SKM-1 (cell line): ENCODE results near the gene WDR33.

Experiments used
- DNase-seq: peaks from one replicate; lab custom pipeline; 2025; ENCODE audit not compliant: unreplicated experiment; lab: John Stamatoyannopoulos, UW

Gene WDR33

DNA sequence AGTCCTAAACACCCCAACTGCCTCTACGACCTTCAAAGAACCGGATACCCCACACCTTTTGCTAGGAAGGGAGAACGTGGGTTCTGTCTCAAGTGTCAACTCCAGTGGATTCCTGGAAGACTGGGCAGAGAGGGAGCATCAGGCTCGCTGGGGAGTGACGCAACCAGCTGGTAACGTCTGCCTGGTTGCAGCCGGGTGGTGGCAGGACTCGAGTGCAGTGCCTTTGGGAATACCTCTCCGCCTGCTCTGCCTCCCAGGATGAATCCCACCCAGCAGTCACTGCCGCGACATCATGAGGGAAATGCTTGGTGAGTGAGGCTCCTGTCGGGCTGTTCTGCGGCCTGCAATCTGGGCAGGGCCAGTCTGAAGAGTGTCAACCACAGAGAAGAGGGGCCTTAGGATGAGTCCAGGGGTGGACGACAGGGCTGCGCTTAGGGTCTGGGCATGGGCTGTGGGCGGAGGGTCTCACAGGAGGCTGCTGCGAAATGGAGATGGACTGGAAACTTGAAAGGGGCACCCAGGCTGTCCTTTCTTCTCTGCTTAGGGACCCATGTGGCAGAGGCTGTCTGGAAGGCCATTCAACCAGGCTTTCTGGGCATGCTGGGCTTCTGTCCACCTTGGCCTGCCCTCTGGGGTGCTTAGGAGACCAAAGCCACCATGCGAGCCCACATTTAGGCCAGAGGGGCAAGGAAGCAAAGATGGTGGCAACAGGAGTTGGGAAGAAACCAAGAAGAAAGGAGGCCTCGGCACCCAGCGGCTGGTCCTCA, 152.1 kb downstream of the WDR33 start:
- DNase-seq = no peak

DNA sequence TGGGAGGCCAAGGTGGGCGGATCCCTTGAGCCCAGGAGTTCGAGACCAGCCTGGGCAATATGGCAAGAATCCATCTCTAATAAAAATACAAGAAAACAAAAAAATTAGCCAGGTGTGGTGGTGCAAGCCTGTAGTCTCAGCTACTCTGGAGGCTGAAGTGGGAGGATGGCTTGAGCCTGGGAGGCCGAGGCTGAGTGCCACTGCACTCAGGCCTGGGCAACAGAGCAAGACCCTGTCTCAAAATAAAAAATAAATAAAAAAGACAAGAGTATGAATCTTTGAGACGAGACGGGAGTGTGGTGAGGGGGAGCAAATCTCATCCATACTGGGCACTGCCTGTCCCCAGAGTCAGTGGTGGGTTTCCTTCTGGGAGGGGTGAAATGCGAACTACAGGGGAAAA, 152.8 kb downstream of the WDR33 start:
- DNase-seq = no peak

DNA sequence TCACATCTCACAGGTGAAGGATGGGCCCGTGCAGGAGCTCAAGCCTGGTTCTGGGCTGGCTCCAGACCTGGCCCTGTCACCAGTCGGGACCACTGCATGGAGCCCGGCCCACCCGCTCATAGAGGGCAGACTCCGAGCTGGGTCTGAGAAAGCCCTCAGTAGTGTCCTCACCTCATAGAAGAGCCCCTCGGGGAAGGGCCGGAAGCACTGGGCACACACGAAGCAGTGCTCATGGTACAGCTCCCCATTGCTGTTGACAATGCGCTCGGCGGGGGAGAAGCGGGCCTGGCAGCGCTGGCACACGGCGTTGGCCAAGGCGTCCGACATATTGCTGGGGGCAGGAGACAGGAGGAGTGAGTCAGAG, 153.8 kb downstream of the WDR33 start:
- no peak for DNase-seq

GRCh38 chr2:127656569-127657231, 154.3 kb downstream of the WDR33 start:
- DNase-seq = no peak

GRCh38 chr2:127655209-127656073, 155.5 kb downstream of the WDR33 start:
- no peak for DNase-seq

- no peak for DNase-seq
Observed at GRCh38 chr2:127654838-127655175, 156.2 kb downstream of the WDR33 start.

DNA sequence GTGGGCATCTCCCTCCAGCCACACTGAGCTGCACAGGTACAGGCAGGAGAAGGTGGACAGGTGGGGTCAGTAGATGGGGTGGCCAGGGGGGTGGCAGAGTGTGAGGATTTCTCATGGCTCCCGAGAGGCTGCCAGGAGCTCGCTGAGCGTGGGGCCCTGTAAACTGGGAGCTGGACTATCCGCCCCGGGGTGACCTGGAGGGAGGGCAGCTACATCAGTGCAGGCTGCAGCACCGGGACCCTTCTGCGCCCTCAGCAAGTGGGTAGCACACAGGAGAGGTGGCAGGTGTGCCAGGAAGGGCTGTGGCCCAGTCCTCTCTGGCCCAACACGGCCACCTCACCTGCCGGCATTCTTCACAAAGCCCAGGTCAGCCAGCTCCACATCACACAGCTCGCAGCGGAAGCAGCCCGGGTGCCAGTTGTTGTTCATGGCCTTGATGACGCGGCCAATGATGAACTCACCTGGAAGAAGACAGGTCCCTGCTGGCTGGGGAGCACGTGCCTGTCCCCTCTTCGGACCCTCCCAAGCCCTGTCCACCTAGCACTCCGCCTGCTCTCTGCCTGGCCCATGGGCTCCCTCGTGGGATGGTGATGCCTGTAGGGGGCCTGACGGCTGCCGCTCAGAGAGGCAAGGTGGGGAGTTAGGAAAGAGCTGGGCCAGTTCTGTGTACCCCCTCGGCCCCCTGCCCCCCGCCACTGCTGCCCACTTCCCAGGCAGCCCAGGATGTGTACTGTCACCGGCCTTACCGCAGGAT, 156.7 kb downstream of the WDR33 start:
- no peak for DNase-seq

- no peak for DNase-seq
Observed at GRCh38 chr2:127653421-127654083, 157.4 kb downstream of the WDR33 start.

- no peak for DNase-seq
Observed at GRCh38 chr2:127652786-127653357, 158.1 kb downstream of the WDR33 start.

- DNase-seq = no peak
Observed at GRCh38 chr2:127651971-127652550, 158.9 kb downstream of the WDR33 start.

- no peak for DNase-seq
Observed at GRCh38 chr2:127651381-127651809, 159.6 kb downstream of the WDR33 start.
